Activated T-cell treated with anti-CD3 and anti-CD28 coated beads, Interleukin-2, amount 50 U/mL, for 72 hours (primary cell): ENCODE data around the gene C8B. TPM values are rescaled to one million over a fixed set of nuclear protein-coding genes. Genes with fewer than 3 reads are reported as not detected.

Experiments
- ATAC-seq, 2 donors: fragments of 150-1000 bp; cut with Tn5 transposase; replicated peaks in 1 of 2; 2 replicates each; pipeline ENCODE4 v1.10.0; 2021; ENCODE audit warnings: moderate library complexity in 2 of 2, mild to moderate bottlenecking in 1 of 2
- DNase-seq, 2 donors: peaks; one replicate each; pipeline ENCODE4 v3.0.0; 2021 to 2022; ENCODE audit warnings: mixed read lengths in 1 of 2
- H3K27ac Mint-ChIP-seq: one replicate; pipeline ENCODE4 v1.8.0; 2022; ENCODE audit warnings: mild to moderate bottlenecking, moderate library complexity, mixed read lengths
- H3K27me3 Mint-ChIP-seq: one replicate; pipeline ENCODE4 v1.8.0; 2022; ENCODE audit warnings: low read depth, mixed read lengths
- H3K36me3 Mint-ChIP-seq, 2 donors: one replicate each; pipeline ENCODE4 v1.8.0; 2022; ENCODE audit warnings: mixed read lengths in 2 of 2, mild to moderate bottlenecking in 1 of 2; ENCODE audit not compliant: insufficient read depth in 2 of 2
- H3K4me1 Mint-ChIP-seq: one replicate; pipeline ENCODE4 v1.8.0; 2022; ENCODE audit warnings: low read depth, mixed read lengths
- H3K4me3 Mint-ChIP-seq, 2 donors: one replicate each; pipeline ENCODE4 v1.8.0; 2022; ENCODE audit warnings: mild to moderate bottlenecking in 2 of 2, mixed read lengths in 2 of 2, moderate library complexity in 2 of 2
- H3K9me3 Mint-ChIP-seq, 2 donors: one replicate each; pipeline ENCODE4 v1.8.0; 2022; ENCODE audit warnings: mixed read lengths in 2 of 2
- total RNA-seq, 2 donors: library from RNA; stranded (reverse); gene quantifications; one replicate each; pipeline ENCODE4 v1.2.3, GENCODE V29; 2022

C8B gene
- total RNA-seq, 2 donors from 2014 or later, result not detected

DNA sequence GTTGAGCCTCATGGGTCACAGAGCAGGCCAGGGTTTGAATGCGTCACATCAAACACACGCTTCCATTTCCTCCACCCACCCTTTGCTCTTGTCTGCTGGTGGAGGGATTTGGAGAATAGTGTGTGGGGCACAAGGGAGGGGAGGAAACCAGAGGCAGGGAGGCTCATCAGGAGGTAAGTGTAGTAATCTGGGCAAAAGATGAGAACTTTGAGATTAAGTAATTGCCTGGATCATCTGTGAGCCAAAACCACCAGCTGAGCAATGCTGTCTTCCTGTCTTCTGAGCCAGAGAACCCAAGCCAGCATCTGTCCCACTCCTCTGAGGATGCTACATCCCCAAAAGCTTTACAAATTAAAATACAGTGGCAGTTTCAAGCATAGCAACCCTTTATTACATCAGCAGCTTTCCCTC is 45.2 kb downstream of the C8B start:
- Mint-ChIP-seq H3K4me3 (no peak overlapping the region), H3K27ac (no peak overlapping the region), H3K9me3 (peaks cover 0 to under 1% of the 10 kb centered on the region in 2 donors), H3K36me3 (no peaks in the 10 kb centered on the region), H3K27me3 (peaks cover 6% of the 10 kb centered on the region), H3K4me1 (no peaks in the 10 kb centered on the region)
- ATAC-seq, result no peak
- DNase-seq, result no peak

DNA sequence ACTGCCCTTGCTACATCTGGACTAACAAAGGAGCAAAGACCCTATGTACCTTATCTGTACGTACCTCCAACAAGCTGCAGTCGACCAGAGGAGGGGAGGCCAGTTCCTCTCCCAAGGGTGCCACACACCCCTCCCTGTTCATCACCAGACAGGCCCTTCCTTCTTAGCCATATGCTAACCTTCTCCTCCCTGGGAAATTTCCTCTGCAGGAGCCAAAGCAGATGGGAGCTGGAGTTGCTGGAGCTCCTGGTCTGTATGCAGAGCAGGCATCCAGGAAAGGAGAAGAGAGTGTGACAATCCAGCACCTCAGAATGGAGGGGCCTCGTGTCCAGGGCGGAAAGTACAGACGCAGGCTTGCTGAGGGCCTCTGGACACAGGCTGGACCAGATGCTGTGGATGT is 48.5 kb downstream of the C8B start:
- peaks cover 11% of the 10 kb centered on the region for H3K27me3 Mint-ChIP-seq
- H3K27ac Mint-ChIP-seq, result no peak overlapping the region
- DNase-seq (no peak), ATAC-seq (no peak)
- no peaks in the 10 kb centered on the region for H3K36me3 Mint-ChIP-seq
- H3K4me3 Mint-ChIP-seq, result no peak overlapping the region
- H3K4me1 Mint-ChIP-seq, result no peaks in the 10 kb centered on the region
- peaks cover 2% of the 10 kb centered on the region in 2 donors for H3K9me3 Mint-ChIP-seq

GRCh38 chr1:56916630-56917029 is 49.2 kb downstream of the C8B start:
- DNase-seq, result no peak
- Mint-ChIP-seq H3K27me3 (peaks cover 11% of the 10 kb centered on the region), H3K27ac (no peak overlapping the region), H3K9me3 (peaks cover 2% of the 10 kb centered on the region in 2 donors), H3K36me3 (no peaks in the 10 kb centered on the region), H3K4me1 (no peaks in the 10 kb centered on the region), H3K4me3 (no peak overlapping the region)
- no peak for ATAC-seq

DNA sequence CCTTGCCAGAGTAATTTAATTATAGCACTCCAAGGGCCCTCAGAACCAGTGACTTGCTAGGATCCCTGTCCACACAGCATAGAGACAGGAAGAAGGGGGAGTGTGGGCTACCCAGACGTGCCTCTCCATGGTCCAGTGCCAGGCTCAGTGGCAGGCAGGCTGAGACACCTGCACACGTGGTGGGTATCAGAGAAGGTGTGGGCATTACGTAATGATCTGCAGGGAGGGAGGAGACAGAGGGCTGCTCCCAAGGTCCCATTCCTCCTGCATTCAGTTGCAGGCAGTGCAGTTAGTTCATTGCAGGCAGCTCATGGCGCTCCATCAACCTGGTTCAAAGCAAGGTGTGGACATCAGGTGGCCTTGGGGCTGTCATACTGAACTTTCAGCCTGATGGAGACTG is 49.9 kb downstream of the C8B start:
- no peaks in the 10 kb centered on the region for H3K4me1 Mint-ChIP-seq
- peaks cover 2% of the 10 kb centered on the region in 2 donors for H3K9me3 Mint-ChIP-seq
- H3K27me3 Mint-ChIP-seq, result peaks cover 11% of the 10 kb centered on the region
- H3K27ac Mint-ChIP-seq, result no peak overlapping the region
- ATAC-seq (no peak), DNase-seq (no peak)
- H3K4me3 Mint-ChIP-seq, result no peak overlapping the region
- H3K36me3 Mint-ChIP-seq, result no peaks in the 10 kb centered on the region

- Mint-ChIP-seq H3K27me3 (peaks cover 7% of the 10 kb centered on the region), H3K4me3 (no peak overlapping the region), H3K9me3 (peaks cover 2% of the 10 kb centered on the region in 2 donors), H3K4me1 (no peaks in the 10 kb centered on the region), H3K36me3 (no peaks in the 10 kb centered on the region), H3K27ac (no peak overlapping the region)
- no peak for DNase-seq
- ATAC-seq, result no peak
Measured at GRCh38 chr1:56912325-56912724, 53.5 kb downstream of the C8B start.

DNA sequence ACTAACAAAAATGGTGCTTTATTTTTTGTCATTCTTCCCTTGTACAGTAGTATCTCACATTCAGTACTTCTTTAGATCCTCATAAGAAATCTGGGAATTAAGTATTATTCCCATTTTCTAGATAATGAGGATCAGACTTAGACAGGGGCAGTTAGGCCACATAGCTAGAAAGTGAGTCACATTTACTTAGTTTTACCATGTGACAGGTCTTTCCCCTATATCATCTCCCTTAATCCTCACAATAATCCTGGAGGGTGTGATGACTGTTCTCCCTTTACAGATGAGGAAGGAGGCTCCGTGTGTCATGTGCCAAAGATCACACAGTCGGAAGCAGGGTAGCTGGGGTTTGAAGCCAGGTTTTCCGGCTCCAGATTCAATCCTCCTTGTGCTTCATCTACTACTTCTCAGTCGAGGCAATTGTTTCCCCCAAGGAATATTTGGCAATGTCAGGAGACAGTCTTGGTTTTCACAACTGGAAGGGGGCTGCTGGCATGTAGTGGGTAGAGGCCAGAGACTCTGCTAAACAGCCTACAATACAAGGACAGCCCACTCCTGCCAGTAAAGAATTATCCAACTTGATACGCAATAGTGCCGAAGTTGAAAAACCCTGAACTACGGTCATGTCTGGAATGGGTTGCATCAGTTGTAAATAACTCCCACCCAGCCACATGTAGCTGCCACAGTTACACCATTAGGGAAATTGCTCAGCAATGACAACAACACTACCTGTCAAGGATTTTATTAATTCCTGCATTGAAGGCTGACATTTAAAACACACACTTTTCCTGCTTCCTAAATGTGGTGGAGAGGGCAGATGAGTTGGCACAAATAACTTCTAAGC is 54.5 kb downstream of the C8B start:
- ATAC-seq (no peak), DNase-seq (no peak)
- no peaks in the 10 kb centered on the region for H3K4me1 Mint-ChIP-seq
- no peak overlapping the region for H3K27ac Mint-ChIP-seq
- H3K9me3 Mint-ChIP-seq, result peaks cover 2% of the 10 kb centered on the region in 2 donors
- no peaks in the 10 kb centered on the region for H3K36me3 Mint-ChIP-seq
- peaks cover 7% of the 10 kb centered on the region for H3K27me3 Mint-ChIP-seq
- H3K4me3 Mint-ChIP-seq, result no peak overlapping the region

DNA sequence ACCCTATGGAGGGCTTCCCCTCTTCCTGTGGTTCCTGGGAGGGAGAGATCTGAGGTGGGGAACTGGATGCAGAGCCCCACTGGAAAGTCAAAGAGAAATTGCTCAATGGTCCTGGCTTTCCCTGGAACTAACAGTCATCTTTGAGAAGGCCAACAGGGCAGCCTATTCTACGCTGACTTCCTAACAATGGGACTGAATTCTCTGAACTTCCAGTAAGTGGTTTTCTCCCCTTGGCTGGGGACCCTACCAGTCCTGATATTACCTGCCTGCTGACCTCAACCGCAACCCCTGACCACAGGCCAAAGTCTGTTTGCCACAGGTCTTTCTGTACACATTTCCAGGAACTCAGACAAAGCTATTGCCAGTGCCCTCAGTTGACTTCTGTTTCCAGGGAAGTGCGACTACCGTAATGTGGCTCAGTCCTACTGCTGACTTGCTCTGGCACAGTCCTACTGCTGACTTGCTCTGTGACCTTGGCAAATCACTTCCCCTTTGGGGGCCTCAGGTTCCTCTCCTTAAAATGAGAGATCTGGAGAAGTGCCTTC is 55.3 kb downstream of the C8B start:
- H3K27ac Mint-ChIP-seq, result no peak overlapping the region
- no peak for DNase-seq
- H3K27me3 Mint-ChIP-seq, result peaks cover 4% of the 10 kb centered on the region
- no peaks in the 10 kb centered on the region for H3K4me1 Mint-ChIP-seq
- no peak for ATAC-seq
- H3K9me3 Mint-ChIP-seq, result peaks cover under 1 to 4% of the 10 kb centered on the region in 2 donors
- H3K4me3 Mint-ChIP-seq, result no peak overlapping the region
- H3K36me3 Mint-ChIP-seq, result no peaks in the 10 kb centered on the region

DNA sequence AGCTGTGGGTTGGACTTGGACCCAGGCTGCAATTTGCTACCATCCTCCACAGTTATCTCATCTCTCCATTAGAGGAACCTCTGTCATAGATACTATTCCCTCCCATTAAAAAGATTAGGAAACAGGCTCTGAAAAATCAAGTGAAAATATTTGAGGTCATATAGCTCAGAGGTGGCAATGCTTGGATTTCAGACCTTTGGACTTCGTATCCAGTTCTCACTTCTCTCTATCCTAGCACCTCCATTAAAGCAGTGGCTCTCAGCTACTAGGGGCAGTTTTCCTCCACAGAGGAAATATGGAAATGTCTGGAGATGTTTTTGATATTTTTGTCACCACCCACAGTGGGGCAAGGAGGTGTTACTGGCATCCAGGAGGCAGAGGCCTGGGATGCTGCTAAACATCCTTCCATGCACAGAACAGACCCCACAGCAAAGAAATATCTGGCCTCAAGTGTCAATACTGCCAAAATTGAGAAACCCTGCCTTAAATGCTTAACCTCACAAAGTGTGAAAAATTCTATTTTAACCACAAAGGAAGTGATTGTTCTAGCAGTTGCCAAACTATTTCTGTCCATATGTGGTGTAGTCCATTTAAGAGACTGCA is 57.1 kb downstream of the C8B start:
- peaks cover 0 to 2% of the 10 kb centered on the region in 2 donors for H3K9me3 Mint-ChIP-seq
- no peak overlapping the region for H3K4me3 Mint-ChIP-seq
- H3K27ac Mint-ChIP-seq, result no peak overlapping the region
- ATAC-seq (no peak), DNase-seq (no peak)
- H3K4me1 Mint-ChIP-seq, result no peaks in the 10 kb centered on the region
- no peaks in the 10 kb centered on the region for H3K36me3 Mint-ChIP-seq
- H3K27me3 Mint-ChIP-seq, result no peaks in the 10 kb centered on the region

- Mint-ChIP-seq H3K27ac (no peak overlapping the region), H3K9me3 (peaks cover 2% of the 10 kb centered on the region in 2 donors), H3K4me1 (no peaks in the 10 kb centered on the region), H3K27me3 (no peaks in the 10 kb centered on the region), H3K4me3 (no peak overlapping the region), H3K36me3 (no peaks in the 10 kb centered on the region)
- ATAC-seq, result no peak
- no peak for DNase-seq
Measured at GRCh38 chr1:56905667-56906066, 60.1 kb downstream of the C8B start.

DNA sequence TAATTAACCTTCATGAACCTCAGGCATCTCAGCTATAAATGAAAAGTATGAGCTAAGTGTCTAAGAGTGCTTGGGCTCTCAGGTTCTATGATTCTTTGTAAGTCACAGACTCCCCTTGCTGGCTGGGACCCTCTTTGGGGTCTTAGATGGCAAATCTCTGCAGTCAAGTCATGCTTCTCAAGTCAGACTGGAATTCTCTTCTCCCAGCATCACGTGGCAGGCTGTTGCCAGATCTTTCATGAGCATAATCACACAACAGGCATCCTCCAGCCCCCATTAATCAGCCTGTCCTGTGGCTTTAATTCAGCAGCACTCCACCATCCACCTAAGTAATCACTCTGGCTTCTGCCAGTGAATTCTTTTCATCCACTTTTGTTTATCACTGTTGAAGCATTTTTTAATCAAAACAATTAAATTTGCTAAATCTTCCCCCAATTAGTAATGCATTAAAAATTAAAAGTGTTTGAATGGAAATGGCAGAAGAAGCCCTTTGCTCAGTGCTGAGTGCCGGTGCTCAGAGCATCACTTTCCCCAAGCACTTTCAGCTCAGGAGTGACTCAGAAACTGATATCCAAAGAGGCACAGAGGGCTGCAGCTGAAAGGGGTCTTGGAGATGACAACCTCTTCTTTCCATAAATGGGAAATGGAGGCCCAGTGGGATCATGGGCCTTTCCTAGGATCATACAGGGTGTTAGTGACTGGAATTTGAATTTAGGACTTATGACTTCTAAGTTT is 61.0 kb downstream of the C8B start:
- H3K4me1 Mint-ChIP-seq, result no peaks in the 10 kb centered on the region
- DNase-seq (no peak), ATAC-seq (no peak)
- no peak overlapping the region for H3K4me3 Mint-ChIP-seq
- H3K27ac Mint-ChIP-seq, result no peak overlapping the region
- H3K9me3 Mint-ChIP-seq, result peaks cover 2% of the 10 kb centered on the region in 2 donors
- H3K36me3 Mint-ChIP-seq, result no peaks in the 10 kb centered on the region
- H3K27me3 Mint-ChIP-seq, result no peaks in the 10 kb centered on the region

DNA sequence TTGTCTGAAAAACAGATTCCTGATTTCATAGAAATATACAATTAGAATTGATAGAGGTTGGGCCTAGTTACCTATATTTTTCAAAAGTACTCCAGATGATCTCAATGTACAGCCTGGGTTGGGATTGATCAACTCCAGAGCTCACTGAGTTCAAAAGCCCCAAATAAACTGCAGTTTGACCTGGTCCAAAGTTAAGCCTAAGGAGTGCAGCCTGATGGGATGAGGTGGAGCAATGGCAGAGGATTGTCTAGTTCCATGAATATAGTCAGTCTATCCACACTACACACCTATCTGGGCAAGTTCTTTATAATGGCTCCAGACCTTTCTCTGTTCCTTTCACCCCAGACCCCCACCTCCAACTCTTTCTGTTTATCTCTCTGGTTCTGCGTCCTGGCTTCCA is 62.0 kb downstream of the C8B start:
- H3K4me1 Mint-ChIP-seq, result no peaks in the 10 kb centered on the region
- no peak overlapping the region for H3K4me3 Mint-ChIP-seq

GRCh38 chr1:56901716-56902115 is 64.1 kb downstream of the C8B start:
- no peaks in the 10 kb centered on the region for H3K27me3 Mint-ChIP-seq
- no peak overlapping the region for H3K27ac Mint-ChIP-seq
- H3K4me1 Mint-ChIP-seq, result no peaks in the 10 kb centered on the region
- H3K9me3 Mint-ChIP-seq, result peaks cover 2 to 3% of the 10 kb centered on the region in 2 donors
- no peaks in the 10 kb centered on the region for H3K36me3 Mint-ChIP-seq
- ATAC-seq, result no peak
- DNase-seq, result no peak
- no peak overlapping the region for H3K4me3 Mint-ChIP-seq

More for the DNA sequence above, 62.0 kb downstream of the C8B start:
- ATAC-seq (no peak), DNase-seq (no peak)
- Mint-ChIP-seq H3K27me3 (no peaks in the 10 kb centered on the region), H3K27ac (no peak overlapping the region), H3K9me3 (peaks cover 2% of the 10 kb centered on the region in 2 donors), H3K36me3 (no peaks in the 10 kb centered on the region)

GRCh38 chr1:56898879-56899278 is 66.9 kb downstream of the C8B start:
- Mint-ChIP-seq H3K27ac (no peak overlapping the region), H3K36me3 (no peaks in the 10 kb centered on the region), H3K9me3 (peaks cover 0 to 5% of the 10 kb centered on the region in 2 donors), H3K4me1 (no peaks in the 10 kb centered on the region), H3K27me3 (peaks cover 5% of the 10 kb centered on the region), H3K4me3 (no peak overlapping the region)
- DNase-seq (no peak), ATAC-seq (no peak)
